ENCODE results near the gene NDUFS6.

GRCh38 chr5:1814183-1815020 is 13.2 kb downstream of the NDUFS6 start:
- TF ChIP-seq POLR2A (IDR thresholded peaks at IDR 0.05) (no peak), CTCF (IDR thresholded peaks at IDR 0.05) (no peak)

Measured in upper lobe of left lung (tissue), 4 donors.